GM18907 (cell line): ENCODE results near the gene ZNF488.
"Not testable (repeated sequence)": the region's sequence is repeated elsewhere in the genome, so short reads cannot be mapped to it uniquely, and the experiment has no call there.

Experiments
- ATAC-seq: cut with Tn5 transposase; IDR thresholded peaks from one replicate; pipeline ENCODE4 v1.9.1; 2021; ENCODE audit warnings: mild to moderate bottlenecking, moderate library complexity; ENCODE audit not compliant: unreplicated experiment

Gene ZNF488

DNA sequence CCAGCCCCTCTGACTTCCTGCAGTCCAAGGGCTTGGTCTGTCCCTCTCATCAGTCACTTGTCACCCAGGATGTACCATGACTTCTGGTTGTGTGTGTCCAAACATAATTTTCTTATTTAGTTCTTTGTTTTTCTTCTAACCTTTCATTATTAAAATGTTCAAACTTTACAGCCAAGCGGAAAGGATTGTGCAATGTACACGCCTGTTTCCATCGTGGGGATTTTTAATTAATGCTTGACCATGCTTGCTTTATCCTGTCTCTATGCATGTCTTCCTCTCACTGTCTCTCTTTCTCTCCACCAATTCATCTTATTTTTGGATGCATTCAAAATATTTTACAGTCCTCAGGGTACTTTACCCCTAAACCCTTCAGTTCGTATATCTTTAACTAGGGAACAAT lies 26.2 kb upstream of the ZNF488 start:
- ATAC-seq: no peak

DNA sequence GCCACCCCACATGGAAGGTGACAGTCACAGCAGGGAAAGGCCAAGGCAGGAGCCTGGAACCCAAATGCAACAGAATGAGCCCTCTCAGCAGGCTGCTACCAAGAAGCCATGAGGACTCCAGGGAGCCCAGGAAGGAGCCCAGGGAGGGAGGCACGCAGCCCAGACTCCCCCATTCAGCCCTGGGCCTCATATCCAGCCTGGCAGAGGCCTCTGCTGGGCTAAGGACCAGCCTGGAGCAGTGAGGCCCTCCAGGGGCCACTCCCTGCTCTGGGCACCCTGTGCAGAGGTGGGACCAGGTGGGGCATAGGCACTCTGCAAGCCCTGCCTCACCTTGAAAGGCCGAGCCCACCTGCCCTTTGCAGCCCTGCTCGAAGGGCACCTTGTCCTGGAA lies 25.8 kb upstream of the ZNF488 start:
- ATAC-seq: no peak

GRCh38 chr10:47409171-47409865 lies 25.2 kb upstream of the ZNF488 start:
- no peak for ATAC-seq

- no peak for ATAC-seq
Observed at GRCh38 chr10:47408606-47409005, 24.5 kb upstream of the ZNF488 start.

- ATAC-seq: no peak
Observed at GRCh38 chr10:47406870-47407691, 23.0 kb upstream of the ZNF488 start.

DNA sequence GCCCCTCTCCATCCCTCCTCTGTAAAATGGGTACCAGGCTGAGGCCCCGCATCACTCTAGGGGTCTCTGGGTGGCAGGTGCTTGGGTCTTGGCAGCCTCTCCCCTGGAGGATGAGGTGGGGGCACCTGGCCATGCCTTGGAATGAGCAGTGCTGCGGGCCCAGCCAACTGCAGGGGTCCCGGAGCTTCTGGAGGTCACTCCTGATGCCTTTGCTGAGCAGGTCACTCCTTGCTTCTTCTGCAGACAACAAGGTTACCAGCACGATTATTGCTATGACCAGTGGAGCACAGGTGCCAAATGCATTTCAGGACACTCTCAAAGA lies 22.4 kb upstream of the ZNF488 start:
- ATAC-seq: no peak

GRCh38 chr10:47405857-47406547 lies 21.9 kb upstream of the ZNF488 start:
- no peak for ATAC-seq

DNA sequence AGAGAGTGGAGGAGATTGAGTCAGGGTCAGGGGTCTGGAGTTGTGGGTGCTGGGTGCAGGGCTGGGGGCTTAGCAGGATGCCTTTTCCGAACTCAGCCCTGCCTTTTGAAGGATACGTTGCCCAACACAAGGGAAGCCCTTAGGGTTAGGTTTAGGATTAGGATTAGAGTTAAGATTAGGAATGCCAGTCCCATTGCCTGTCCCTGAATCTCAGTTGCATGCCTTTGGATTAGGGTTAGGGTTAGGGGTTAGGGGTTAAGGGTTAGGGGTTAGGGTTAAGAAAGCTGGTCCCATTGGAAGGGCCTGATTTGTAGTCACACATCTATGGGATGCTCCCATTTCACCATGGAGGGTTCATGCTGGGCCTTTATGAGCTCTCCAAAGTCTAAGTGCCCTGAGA lies 20.8 kb upstream of the ZNF488 start:
- no peak for ATAC-seq

- no peak for ATAC-seq
Observed at GRCh38 chr10:47404446-47404845, 20.4 kb upstream of the ZNF488 start.

DNA sequence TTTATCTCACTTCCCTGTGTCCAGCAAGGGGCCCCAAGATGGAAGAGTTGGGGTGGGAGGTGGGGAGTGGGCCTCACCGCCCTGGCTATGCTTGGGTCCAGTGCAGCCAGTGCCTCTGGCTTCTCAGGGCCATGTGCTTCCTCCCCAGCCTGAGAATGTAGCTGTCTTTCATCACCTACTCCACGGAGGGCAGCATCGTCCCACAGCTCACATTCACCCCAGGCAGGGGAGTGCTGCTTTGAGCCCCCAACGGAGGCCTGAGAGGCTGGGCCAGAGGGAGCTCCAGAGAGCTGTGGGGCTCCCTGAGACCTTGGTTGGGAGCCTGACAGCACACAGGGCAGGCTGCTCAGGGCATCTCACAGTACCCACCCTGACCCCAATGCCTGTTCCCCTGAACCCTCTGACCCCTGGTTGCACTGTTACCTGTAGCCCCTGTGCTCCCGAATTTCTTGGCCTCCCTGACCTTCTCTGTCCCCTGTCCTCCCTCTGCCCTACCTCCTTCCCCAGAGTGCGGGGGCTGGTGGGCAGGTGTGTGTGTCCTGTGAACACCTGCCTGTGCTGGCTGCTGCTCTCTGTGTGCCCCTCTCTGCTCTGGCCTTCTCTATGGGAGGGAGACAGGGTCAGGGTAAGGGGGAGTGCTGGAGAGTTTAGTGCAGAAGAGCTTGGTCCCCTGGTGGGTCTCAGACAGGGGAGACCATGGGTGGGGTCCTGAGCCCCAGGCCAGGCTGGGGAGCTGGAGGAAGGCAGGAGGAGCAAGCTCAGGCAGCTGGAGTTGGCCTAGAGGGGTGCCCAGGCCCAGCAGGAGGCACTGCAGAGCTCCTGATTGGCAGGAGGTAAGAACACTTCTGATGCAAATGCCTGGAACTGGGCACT lies 19.6 kb upstream of the ZNF488 start:
- no peak for ATAC-seq

GRCh38 chr10:47402641-47403301 lies 18.7 kb upstream of the ZNF488 start:
- no peak for ATAC-seq

DNA sequence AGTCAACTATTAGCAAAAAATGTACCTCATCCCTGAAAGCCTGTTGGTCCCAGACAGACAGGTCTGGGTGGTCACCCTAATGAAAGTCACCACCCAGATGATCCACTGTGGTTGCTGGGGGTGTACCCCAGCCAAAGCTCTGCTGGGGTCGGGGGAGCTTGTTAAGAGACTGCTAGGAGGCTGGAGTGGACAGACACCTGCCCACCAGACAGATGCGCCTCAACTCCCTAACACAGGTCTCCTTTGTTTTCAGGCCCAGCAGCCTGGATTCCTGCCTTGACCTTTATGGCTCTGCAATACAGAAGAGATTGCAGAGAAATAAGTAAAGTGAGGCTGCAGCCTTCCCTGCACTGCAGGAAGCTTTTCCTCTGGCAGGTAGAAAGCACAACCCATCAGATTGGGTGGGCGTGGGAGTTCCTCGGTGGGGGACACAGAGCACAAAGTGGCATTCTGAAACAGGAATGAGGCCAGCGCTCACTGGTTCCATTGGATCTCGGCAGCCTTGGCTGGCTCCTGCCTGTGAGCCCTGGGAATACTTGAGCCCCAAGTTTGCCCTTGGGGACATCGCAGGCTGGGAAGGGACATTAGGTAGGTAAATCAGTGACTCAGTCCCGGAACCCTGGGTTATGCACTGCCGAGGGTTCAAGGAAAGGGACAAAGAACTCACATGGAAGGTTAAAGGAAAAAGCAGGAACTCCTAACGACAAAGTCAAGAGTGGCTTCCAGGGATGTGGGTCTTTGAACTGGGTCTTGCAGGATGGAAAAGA lies 18.0 kb upstream of the ZNF488 start:
- no peak for ATAC-seq

GRCh38 chr10:47401210-47401609 lies 17.1 kb upstream of the ZNF488 start:
- no peak for ATAC-seq

- no peak for ATAC-seq
Observed at GRCh38 chr10:47400786-47401185, 16.7 kb upstream of the ZNF488 start.

DNA sequence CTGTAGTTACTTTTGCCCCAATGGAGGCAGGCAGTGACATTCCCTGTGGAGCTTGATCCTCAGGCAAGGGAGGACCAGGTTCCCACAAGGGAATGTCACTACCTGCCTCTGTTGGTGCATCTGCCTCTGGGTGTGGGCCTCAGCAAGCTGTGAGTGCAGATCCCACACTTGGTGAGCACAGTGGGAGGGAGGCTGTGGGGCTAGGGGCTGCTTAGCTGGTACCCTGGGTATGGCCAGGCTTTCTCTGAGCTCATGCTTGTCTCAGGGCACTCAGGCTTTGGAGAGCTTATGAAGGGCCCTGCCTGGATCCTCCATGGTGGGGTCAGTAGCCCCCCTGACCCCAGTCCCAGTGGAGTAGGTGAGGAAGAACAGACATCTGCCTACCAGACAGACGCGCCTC lies 16.2 kb upstream of the ZNF488 start:
- ATAC-seq: no peak

GRCh38 chr10:47397256-47397655 lies 13.2 kb upstream of the ZNF488 start:
- ATAC-seq: no peak

- no peak for ATAC-seq
Observed at GRCh38 chr10:47396311-47396717, 12.2 kb upstream of the ZNF488 start.

DNA sequence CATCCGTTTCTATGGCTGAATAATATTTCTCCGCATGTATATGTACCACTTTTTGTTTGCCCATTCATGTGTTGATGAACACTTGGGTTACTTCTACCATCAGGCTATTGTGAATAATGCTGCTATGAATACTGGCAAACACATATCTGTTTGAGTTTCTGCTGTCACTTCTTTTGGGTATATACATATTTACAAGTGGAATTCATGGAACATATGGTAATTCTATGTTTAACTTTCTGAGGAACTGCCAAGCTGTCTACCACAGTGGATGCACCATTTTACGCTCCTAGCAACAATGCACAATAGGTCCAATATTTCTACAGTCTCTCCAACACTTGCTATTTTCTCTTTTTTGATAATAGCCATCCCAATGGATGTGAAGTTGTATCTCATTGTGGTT lies 5.5 kb upstream of the ZNF488 start:
- no peak for ATAC-seq

- ATAC-seq: no peak
Observed at GRCh38 chr10:47388879-47389278, 4.8 kb upstream of the ZNF488 start.

GRCh38 chr10:47386104-47386503 lies 2.0 kb upstream of the ZNF488 start:
- ATAC-seq: not testable (repeated sequence)
